Sigmoid colon (tissue), 7 donors: ENCODE data around the gene DOCK9. TPM values are rescaled to one million over a fixed set of nuclear protein-coding genes. Genes with fewer than 3 reads are reported as not detected.
A peak's percentile ranks its signal among the peaks of the same experiment; 100 is the strongest.
"Not testable (repeated sequence)": the region's sequence is repeated elsewhere in the genome, so short reads cannot be mapped to it uniquely, and the experiment has no call there.

Source experiments
- DNase-seq: peaks from one replicate; pipeline ENCODE4 v3.0.0-alpha.2; 2019
- H3K27ac ChIP-seq, 4 donors: fragments of 200-600 bp; sonication (generic); one replicate each; pipeline ENCODE4 v1.5.1; 2016 to 2019; ENCODE audit warnings: mild to moderate bottlenecking in 1 of 4
- H3K27me3 ChIP-seq, 3 donors: fragments of 200-600 bp; sonication (generic); one replicate each; pipeline ENCODE4 v1.5.1; 2019; ENCODE audit warnings: mild to moderate bottlenecking in 1 of 3
- H3K36me3 ChIP-seq, 4 donors: fragments of 200-600 bp; sonication (generic); one replicate each; pipeline ENCODE4 v1.5.1; 2016 to 2019
- H3K4me1 ChIP-seq, 4 donors: fragments of 200-600 bp; sonication (generic); one replicate each; pipeline ENCODE4 v1.5.1; 2017 to 2019
- H3K4me3 ChIP-seq, 4 donors: fragments of 200-600 bp; sonication (generic); one replicate each; pipeline ENCODE4 v1.5.1; 2017 to 2019; ENCODE audit warnings: mild to moderate bottlenecking in 2 of 4, moderate library complexity in 1 of 4
- H3K9me3 ChIP-seq, 4 donors: fragments of 200-600 bp in 3 of 4; sonication (generic) in 3 of 4; one replicate each; pipeline versions ENCODE4 v1.5.1 to v1.6.1; 2013 to 2019
- EP300 ChIP-seq, 4 donors: sonication (generic); formaldehyde crosslinking; IDR thresholded peaks; one replicate each; pipeline ENCODE4 v1.6.1; 2017; ENCODE audit warnings: antibody characterized with exemption in 4 of 4
- POLR2A ChIP-seq, 2 donors: fragments of 450-650 bp; IDR thresholded peaks; one replicate each; pipeline ENCODE4 v1.6.1; 2016; ENCODE audit warnings: antibody characterized with exemption in 2 of 2, mild to moderate bottlenecking in 2 of 2, moderate library complexity in 2 of 2
- POLR2AphosphoS5 ChIP-seq, 4 donors: sonication (generic); formaldehyde crosslinking; IDR thresholded peaks; one replicate each; pipeline ENCODE4 v1.6.1; 2017; ENCODE audit warnings: antibody characterized with exemption in 4 of 4
- WGBS, 2 donors: extraction: QIAGEN DNeasy Blood & Tissue Kit; methylation state at CpG; one replicate each; pipeline ENCODE4 v1.1.7; 2013; 5-methylcytosine and 5-hydroxymethylcytosine counted together
- intact Hi-C: fragments of 100-400 bp; cut with DNase I; formaldehyde crosslinking; loops from one replicate; pipeline ENCODE4 v1.15.1; 2023
- polyA plus RNA-seq, 3 donors: library from polyadenylated mRNA; stranded (reverse); fragments of 200-250 nt; gene quantifications; one replicate each; pipeline ENCODE4 v1.2.3, GENCODE V29; 2013
- total RNA-seq, 4 donors: library from RNA; depleted of rRNA; stranded (reverse); fragments of >200 nt; gene quantifications; one replicate each; pipeline ENCODE4 v1.1.0, GENCODE V29; 2016
- TF ChIP-seq, protein P1 (sequence below), 4 experiments: fragments of 450-650 bp in 3 of 4; fragments of 200-600 bp in 1 of 4; IDR thresholded peaks; one replicate each; pipeline ENCODE4 v1.5.1; 2016 to 2019; ENCODE audit warnings: antibody characterized with exemption in 4 of 4, mild to moderate bottlenecking in 3 of 4, moderate library complexity in 2 of 4
- donor health status: healthy with polysubstance abuse.
- donor health status: Bipolar disorder and iron deficiency.
- donor health status: healthy.

The DOCK9 gene
- total and polyA plus RNA-seq, 7 donors = 10.8 to 126 (median 60.4) TPM

DNA sequence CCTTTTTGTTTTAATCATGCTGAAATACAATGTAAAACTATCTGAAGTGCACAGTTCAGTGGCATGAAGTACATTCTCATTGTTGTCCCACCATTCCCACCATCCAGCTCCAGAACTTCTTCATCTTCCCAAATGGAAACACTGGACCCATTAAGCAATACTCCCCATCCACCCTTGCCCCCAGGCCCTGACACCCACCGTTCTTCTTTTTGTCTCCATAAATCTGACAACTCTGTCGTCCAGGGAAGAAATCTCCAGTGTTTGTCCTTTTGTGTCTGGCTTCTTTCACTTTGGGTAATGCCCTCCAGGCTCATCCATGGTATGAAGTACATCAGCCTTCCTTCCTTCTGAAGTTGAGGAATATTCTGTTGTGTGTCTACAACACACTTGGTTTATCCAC is 222.7 kb downstream of the DOCK9 start:
- no peaks in the 10 kb centered on the region for H3K9me3 ChIP-seq
- intact Hi-C loops = no loop called here
- TF ChIP-seq POLR2A (IDR thresholded peaks at IDR 0.05) (no peak), EP300 (IDR thresholded peaks at IDR 0.05) (no peak), POLR2AphosphoS5 (IDR thresholded peaks at IDR 0.05) (no peak)
- TF ChIP-seq, protein P1, sequence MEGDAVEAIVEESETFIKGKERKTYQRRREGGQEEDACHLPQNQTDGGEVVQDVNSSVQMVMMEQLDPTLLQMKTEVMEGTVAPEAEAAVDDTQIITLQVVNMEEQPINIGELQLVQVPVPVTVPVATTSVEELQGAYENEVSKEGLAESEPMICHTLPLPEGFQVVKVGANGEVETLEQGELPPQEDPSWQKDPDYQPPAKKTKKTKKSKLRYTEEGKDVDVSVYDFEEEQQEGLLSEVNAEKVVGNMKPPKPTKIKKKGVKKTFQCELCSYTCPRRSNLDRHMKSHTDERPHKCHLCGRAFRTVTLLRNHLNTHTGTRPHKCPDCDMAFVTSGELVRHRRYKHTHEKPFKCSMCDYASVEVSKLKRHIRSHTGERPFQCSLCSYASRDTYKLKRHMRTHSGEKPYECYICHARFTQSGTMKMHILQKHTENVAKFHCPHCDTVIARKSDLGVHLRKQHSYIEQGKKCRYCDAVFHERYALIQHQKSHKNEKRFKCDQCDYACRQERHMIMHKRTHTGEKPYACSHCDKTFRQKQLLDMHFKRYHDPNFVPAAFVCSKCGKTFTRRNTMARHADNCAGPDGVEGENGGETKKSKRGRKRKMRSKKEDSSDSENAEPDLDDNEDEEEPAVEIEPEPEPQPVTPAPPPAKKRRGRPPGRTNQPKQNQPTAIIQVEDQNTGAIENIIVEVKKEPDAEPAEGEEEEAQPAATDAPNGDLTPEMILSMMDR (IDR thresholded peaks at IDR 0.05) = no peak
- peaks cover 0 to 15% (median 12%) of the 10 kb centered on the region in 4 donors for H3K4me1 ChIP-seq
- peaks cover 14 to 47% (median 29%) of the 10 kb centered on the region in 3 donors for H3K27me3 ChIP-seq
- DNase-seq = no peak
- WGBS, 2 donors = 67 to 80% methylated on average over 2 of the region's 2 CpGs
- no peak overlapping the region for H3K27ac ChIP-seq
- no peak overlapping the region for H3K4me3 ChIP-seq
- H3K36me3 ChIP-seq = no peaks in the 10 kb centered on the region

DNA sequence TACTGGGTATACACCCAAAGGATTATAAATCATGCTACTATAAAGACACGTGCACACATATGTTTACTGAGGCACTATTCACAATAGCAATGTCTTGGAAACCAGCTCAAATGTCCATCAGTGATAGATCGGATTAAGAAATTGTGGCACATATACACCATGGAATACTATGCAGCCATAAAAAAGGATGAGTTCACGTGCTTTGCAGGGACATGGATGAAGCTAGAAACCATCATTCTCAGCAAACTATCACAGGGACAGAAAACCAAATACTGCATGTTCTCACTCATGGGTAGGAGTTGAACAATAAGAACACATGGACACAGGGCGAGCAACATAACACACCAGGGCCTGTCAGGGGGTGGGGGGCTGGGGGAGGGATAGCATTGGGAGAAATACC is 223.4 kb downstream of the DOCK9 start:
- H3K27ac ChIP-seq, DNase-seq, intact Hi-C loops, H3K36me3 ChIP-seq, H3K9me3 ChIP-seq, H3K4me3 ChIP-seq: not testable (repeated sequence)
- Histone ChIP-seq H3K27me3 (peaks cover 14 to 47% (median 29%) of the 10 kb centered on the region in 3 donors), H3K4me1 (peaks cover 0 to 15% (median 12%) of the 10 kb centered on the region in 4 donors)
- 88 to 91% methylated on average over 4 of the region's 4 CpGs for WGBS, 2 donors

DNA sequence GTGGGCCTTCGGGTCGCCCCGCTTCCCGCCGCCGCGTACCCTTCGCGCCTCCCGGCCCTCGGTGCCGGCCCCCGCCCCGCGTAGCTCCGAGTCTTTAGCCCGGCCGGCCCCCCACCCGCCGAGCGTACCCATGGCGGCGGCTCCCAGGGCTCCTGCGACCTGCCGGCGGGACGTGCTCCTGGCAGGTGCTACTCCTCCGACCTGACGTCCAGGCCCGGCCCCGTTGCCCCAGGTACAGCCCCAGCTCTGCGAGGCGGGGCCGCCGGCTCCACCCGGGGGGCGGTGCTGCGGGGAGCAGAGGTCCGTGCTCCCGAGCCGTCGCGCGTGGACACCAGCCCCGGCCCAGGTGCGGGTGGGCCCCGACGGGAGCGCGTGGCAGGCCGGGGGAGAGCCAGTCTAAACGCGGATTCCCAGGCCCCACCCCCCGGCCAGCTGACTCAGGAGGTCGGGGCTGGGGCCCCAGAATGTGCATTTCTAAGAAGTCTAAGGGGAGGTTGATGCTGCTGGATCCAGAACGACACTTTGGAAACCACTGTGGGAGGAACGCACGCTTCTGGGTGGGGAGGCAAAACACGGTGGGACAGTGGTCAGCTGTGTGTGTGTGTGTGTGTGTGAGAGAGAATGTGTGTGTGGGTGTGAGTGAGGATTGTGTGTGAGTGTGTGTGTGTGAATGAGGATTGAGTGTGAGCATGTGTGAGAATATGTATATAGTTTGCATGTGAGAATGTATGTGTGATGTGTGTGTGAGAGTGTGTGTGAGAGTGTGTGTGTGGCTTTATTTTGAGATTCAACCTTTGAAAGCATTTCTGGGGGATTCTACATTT is 225.2 kb downstream of the DOCK9 start, which contains the start of gene SLC15A1:
SLC15A1 (minus strand) TSS at position 206 of the 824 bp plus-strand sequence; CDS start at position 132, 74 bp downstream.
- H3K27ac ChIP-seq = no peak within 1 kb of the TSS
- no peaks in the 10 kb centered on the region for H3K9me3 ChIP-seq
- DNase-seq = no peak
- H3K4me3 ChIP-seq = peak within 1 kb of the TSS in 3 of 4 donors; percentile 27 to 36 (median 35)
- no peaks in the 10 kb centered on the region for H3K36me3 ChIP-seq
- peaks cover 0 to 15% (median 12%) of the 10 kb centered on the region in 4 donors for H3K4me1 ChIP-seq
- TF ChIP-seq EP300 (IDR thresholded peaks at IDR 0.05) (no peak), POLR2AphosphoS5 (IDR thresholded peaks at IDR 0.05) (no peak)
- TF ChIP-seq, protein P1 (IDR thresholded peaks at IDR 0.05) = no peak
- WGBS, 2 donors = 7 to 10% methylated on average over 59 of the region's 59 CpGs
- peaks cover 14 to 47% (median 29%) of the 10 kb centered on the region in 3 donors for H3K27me3 ChIP-seq
- intact Hi-C loops = no loop called here

DNA sequence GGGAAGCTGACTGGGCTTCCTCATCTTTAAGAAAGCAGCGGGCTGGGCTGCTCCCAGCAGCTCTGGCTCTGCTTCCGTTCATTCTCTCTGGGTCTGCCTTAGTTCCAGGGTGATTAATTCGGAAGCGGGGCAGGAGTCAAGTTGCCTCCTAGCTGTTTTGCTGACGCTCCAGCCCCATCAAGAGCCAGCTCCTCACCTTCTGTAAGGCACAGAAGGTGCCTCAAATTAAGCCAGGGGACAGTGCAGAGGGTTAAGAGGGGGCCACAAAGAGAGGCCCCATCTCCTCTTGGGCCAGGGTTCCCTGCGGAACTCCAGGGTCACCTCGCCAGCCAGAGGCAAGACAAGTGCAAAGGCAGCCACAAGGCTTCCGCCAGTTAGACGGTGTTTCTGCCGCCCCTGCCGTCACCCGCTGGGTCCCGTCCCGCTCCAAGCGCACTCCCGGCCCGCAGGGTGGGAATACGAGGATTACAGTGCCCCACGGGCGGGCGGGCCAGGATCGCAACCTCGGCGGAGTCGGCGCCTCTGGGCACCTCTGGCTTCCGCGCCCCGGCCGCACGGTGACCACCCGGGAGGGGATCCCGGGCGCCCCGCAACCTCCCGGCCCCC is 225.9 kb downstream of the DOCK9 start:
- Histone ChIP-seq H3K4me3 (peak overlapping the region in 3 of 4 donors; percentile 27 to 36 (median 35)), H3K4me1 (peaks cover 0 to 15% (median 12%) of the 10 kb centered on the region in 4 donors), H3K9me3 (no peaks in the 10 kb centered on the region), H3K27me3 (peaks cover 14 to 47% (median 29%) of the 10 kb centered on the region in 3 donors), H3K27ac (no peak overlapping the region), H3K36me3 (no peaks in the 10 kb centered on the region)
- DNase-seq = no peak
- 3 to 4% methylated on average over 36 of the region's 36 CpGs for WGBS, 2 donors
- no peak for TF ChIP-seq EP300 (IDR thresholded peaks at IDR 0.05)
- no peak for TF ChIP-seq POLR2A (IDR thresholded peaks at IDR 0.05)
- TF ChIP-seq POLR2AphosphoS5 (IDR thresholded peaks at IDR 0.05) = no peak
- TF ChIP-seq, protein P1 (IDR thresholded peaks at IDR 0.05) = no peak
- intact Hi-C loops = no loop called here

DNA sequence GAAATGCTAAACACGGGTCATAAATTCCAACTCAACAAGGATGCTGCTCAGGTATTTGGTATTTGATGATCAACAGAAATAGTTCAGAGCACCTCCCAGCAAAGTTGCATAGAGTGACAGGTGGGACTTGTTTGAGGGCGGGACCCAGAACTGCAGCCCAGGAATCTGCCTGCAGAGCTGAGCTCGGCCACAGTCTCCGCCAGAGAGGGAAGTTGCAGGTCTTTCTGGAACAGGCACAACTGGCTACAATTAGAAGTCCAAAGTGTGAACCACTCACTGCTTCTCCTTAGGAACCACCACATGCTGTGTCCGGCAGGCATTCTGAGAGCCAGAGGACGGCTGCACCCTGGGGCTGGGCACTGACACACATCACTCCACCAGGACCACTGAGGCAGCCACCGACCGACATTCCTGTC is 226.5 kb downstream of the DOCK9 start:
- no peak overlapping the region for H3K27ac ChIP-seq
- H3K27me3 ChIP-seq = peaks cover 14 to 47% (median 29%) of the 10 kb centered on the region in 3 donors
- H3K9me3 ChIP-seq = no peaks in the 10 kb centered on the region
- no peak for DNase-seq
- H3K36me3 ChIP-seq = no peaks in the 10 kb centered on the region
- peaks cover 0 to 15% (median 12%) of the 10 kb centered on the region in 4 donors for H3K4me1 ChIP-seq
- no peak for TF ChIP-seq EP300 (IDR thresholded peaks at IDR 0.05)
- no peak for TF ChIP-seq POLR2AphosphoS5 (IDR thresholded peaks at IDR 0.05)
- TF ChIP-seq POLR2A (IDR thresholded peaks at IDR 0.05) = no peak
- TF ChIP-seq, protein P1 (IDR thresholded peaks at IDR 0.05) = no peak
- intact Hi-C loops = no loop called here
- H3K4me3 ChIP-seq = no peak overlapping the region
- WGBS, 2 donors = 20 to 37% methylated on average over 8 of the region's 8 CpGs
